CD8-positive, alpha-beta memory T cell (primary cell): ENCODE measurements around the gene OR10G3. TPM values are rescaled to one million over a fixed set of nuclear protein-coding genes. Genes with fewer than 3 reads are reported as not detected.
A peak's percentile ranks its signal among the peaks of the same experiment; 100 is the strongest.
"Not testable (repeated sequence)": the region's sequence is repeated elsewhere in the genome, so short reads cannot be mapped to it uniquely, and the experiment has no call there.

ENCODE experiments used
- CTCF ChIA-PET: fragments of 350-600 bp; sonication (Branson Sonifier 250); formaldehyde crosslinking; loops from one replicate; lab custom pipeline; 2021; ENCODE audit warnings: antibody characterized with exemption; lab: Charles Lee
- POLR2A ChIA-PET: fragments of 350-600 bp; sonication (Branson Sonifier 250); formaldehyde crosslinking; loops from one replicate; lab custom pipeline; 2021; ENCODE audit warnings: antibody characterized with exemption; lab: Charles Lee
- DNase-seq, 5 donors: peaks; one replicate each; pipeline versions ENCODE4 v3.0.0 to v3.0.0-alpha.2; 2020 to 2022; ENCODE audit warnings: mixed read lengths in 1 of 5
- H3K27ac ChIP-seq: one replicate; pipeline ENCODE4 v1.7.0; 2013; ENCODE audit warnings: low read depth, mild to moderate bottlenecking, low read length, moderate library complexity
- H3K27me3 ChIP-seq: 2 replicates; pipeline ENCODE4 v1.7.0; 2013; ENCODE audit warnings: low read length, mild to moderate bottlenecking; ENCODE audit not compliant: insufficient read depth, poor library complexity, severe bottlenecking
- H3K36me3 ChIP-seq: 2 replicates; pipeline ENCODE4 v1.7.0; 2013; ENCODE audit warnings: mild to moderate bottlenecking, low read length, moderate library complexity; ENCODE audit not compliant: insufficient read depth
- H3K4me1 ChIP-seq: 2 replicates; pipeline ENCODE4 v1.7.0; 2013; ENCODE audit warnings: mild to moderate bottlenecking, low read length, moderate library complexity; ENCODE audit not compliant: insufficient read depth
- H3K4me3 ChIP-seq: 2 replicates; pipeline ENCODE4 v1.7.0; 2013; ENCODE audit warnings: mild to moderate bottlenecking, low read length
- H3K9me3 ChIP-seq: 2 replicates; pipeline ENCODE4 v1.7.0; 2013; ENCODE audit warnings: mild to moderate bottlenecking, low read length
- H3K27ac Mint-ChIP-seq, 8 donors: one replicate each; pipeline ENCODE4 v1.8.0; 2020 to 2021; ENCODE audit warnings: mixed read lengths in 8 of 8, mild to moderate bottlenecking in 6 of 8, inconsistent platforms in 3 of 8, moderate library complexity in 3 of 8
- H3K27me3 Mint-ChIP-seq, 2 donors: one replicate each; pipeline ENCODE4 v1.8.0; 2020 to 2021; ENCODE audit warnings: mixed read lengths in 2 of 2, mild to moderate bottlenecking in 1 of 2, moderate library complexity in 1 of 2
- H3K36me3 Mint-ChIP-seq, 3 donors: one replicate each; pipeline ENCODE4 v1.8.0; 2020 to 2021; ENCODE audit warnings: mixed read lengths in 3 of 3, inconsistent platforms in 1 of 3, mild to moderate bottlenecking in 1 of 3
- H3K4me1 Mint-ChIP-seq, 3 donors: one replicate each; pipeline ENCODE4 v1.8.0; 2020 to 2021; ENCODE audit warnings: mixed read lengths in 3 of 3, inconsistent platforms in 1 of 3, mild to moderate bottlenecking in 1 of 3
- H3K4me3 Mint-ChIP-seq, 7 donors: one replicate each; pipeline ENCODE4 v1.8.0; 2020 to 2021; ENCODE audit warnings: mixed read lengths in 7 of 7, mild to moderate bottlenecking in 6 of 7, moderate library complexity in 4 of 7, inconsistent platforms in 2 of 7
- H3K9me3 Mint-ChIP-seq, 5 donors: one replicate each; pipeline ENCODE4 v1.8.0; 2020 to 2022; ENCODE audit warnings: mixed read lengths in 5 of 5, mild to moderate bottlenecking in 3 of 5, moderate library complexity in 2 of 5, inconsistent platforms in 1 of 5
- polyA plus RNA-seq: library from polyadenylated mRNA; unstranded; fragments of 300-500 nt; fragmentation: Illumina TruSeq; gene quantifications from one replicate; pipeline ENCODE4 v1.2.3, GENCODE V29; 2021
- total RNA-seq, 2 experiments: library from RNA; stranded (reverse); gene quantifications; one replicate each; pipeline ENCODE4 v1.2.3, GENCODE V29; 2021

The OR10G3 gene
- total and polyA plus RNA-seq, 3 experiments from 2014 or later: not detected

GRCh38 chr14:21572604-21573003 is 7.3 kb downstream of the OR10G3 start:
- no peaks in the 10 kb centered on the region for H3K36me3 ChIP-seq
- Mint-ChIP-seq H3K27ac (no peak overlapping the region), H3K4me3 (no peak overlapping the region), H3K27me3 (peaks cover 20 to 46% of the 10 kb centered on the region in 2 donors), H3K9me3 (peaks cover 0 to 5% (median 0%) of the 10 kb centered on the region in 5 donors), H3K4me1 (no peaks in the 10 kb centered on the region), H3K36me3 (peaks cover 0 to 4% (median 0%) of the 10 kb centered on the region in 3 donors)
- H3K27ac ChIP-seq: no peak overlapping the region
- no peak for DNase-seq
- no peaks in the 10 kb centered on the region for H3K27me3 ChIP-seq
- POLR2A ChIA-PET: no interaction called here
- CTCF ChIA-PET: no interaction called here
- no peaks in the 10 kb centered on the region for H3K4me1 ChIP-seq
- H3K9me3 ChIP-seq: no peaks in the 10 kb centered on the region
- no peak overlapping the region for H3K4me3 ChIP-seq

GRCh38 chr14:21558703-21559170 is 21.1 kb downstream of the OR10G3 start:
- no peak overlapping the region for H3K27ac ChIP-seq
- H3K27ac Mint-ChIP-seq: peak overlapping the region in 1 of 8 donors; percentile 21
- no peaks in the 10 kb centered on the region for H3K27me3 ChIP-seq
- H3K27me3 Mint-ChIP-seq: no peaks in the 10 kb centered on the region
- ChIA-PET POLR2A (no interaction called here), CTCF (interaction anchor here (1.2 to 2.3 kb wide), 2 partner anchors 17 to 61 kb away, joined by 3 to 19 read pairs; no protein-coding TSS in a partner anchor)
- H3K4me1 ChIP-seq: peaks cover 4% of the 10 kb centered on the region
- no peaks in the 10 kb centered on the region for H3K9me3 Mint-ChIP-seq
- no peaks in the 10 kb centered on the region for H3K9me3 ChIP-seq
- no peaks in the 10 kb centered on the region for H3K36me3 Mint-ChIP-seq
- H3K36me3 ChIP-seq: no peaks in the 10 kb centered on the region
- peaks cover 4 to 9% (median 7%) of the 10 kb centered on the region in 3 donors for H3K4me1 Mint-ChIP-seq
- no peak overlapping the region for H3K4me3 ChIP-seq
- DNase-seq: no peak
- H3K4me3 Mint-ChIP-seq: no peak overlapping the region

- Mint-ChIP-seq H3K36me3 (no peaks in the 10 kb centered on the region), H3K4me1 (peaks cover 4 to 9% (median 7%) of the 10 kb centered on the region in 3 donors), H3K9me3 (no peaks in the 10 kb centered on the region), H3K27me3 (peaks cover 0 to 1% of the 10 kb centered on the region in 2 donors), H3K4me3 (peak overlapping the region in 6 of 7 donors; percentile 7 to 87 (median 54)), H3K27ac (peak overlapping the region in 5 of 8 donors; percentile 2 to 82 (median 31))
- Histone ChIP-seq H3K27ac (no peak overlapping the region), H3K36me3 (no peaks in the 10 kb centered on the region), H3K9me3 (no peaks in the 10 kb centered on the region), H3K27me3 (no peaks in the 10 kb centered on the region), H3K4me3 (peak overlapping the region; percentile 28), H3K4me1 (peaks cover 4% of the 10 kb centered on the region)
- peak; percentile 54 to 81 (median 68) for DNase-seq
- ChIA-PET POLR2A (no interaction called here), CTCF (interaction anchor here (0.7 to 4.2 kb wide), 10 partner anchors 9 to 97 kb away, joined by 3 to 25 read pairs (median 3); no protein-coding TSS in a partner anchor)
Measured at GRCh38 chr14:21557084-21557901, 22.6 kb downstream of the OR10G3 start.

GRCh38 chr14:21556378-21557083 is 23.3 kb downstream of the OR10G3 start:
- H3K27me3 ChIP-seq: no peaks in the 10 kb centered on the region
- no peaks in the 10 kb centered on the region for H3K36me3 Mint-ChIP-seq
- no peaks in the 10 kb centered on the region for H3K9me3 ChIP-seq
- no peaks in the 10 kb centered on the region for H3K36me3 ChIP-seq
- POLR2A ChIA-PET: no interaction called here
- no peak overlapping the region for H3K27ac ChIP-seq
- no peak for DNase-seq
- H3K9me3 Mint-ChIP-seq: no peaks in the 10 kb centered on the region
- H3K4me3 ChIP-seq: no peak overlapping the region
- H3K4me1 Mint-ChIP-seq: peaks cover 4 to 9% (median 7%) of the 10 kb centered on the region in 3 donors
- CTCF ChIA-PET: interaction anchor here (0.7 to 4.2 kb wide), 13 partner anchors 8 to 102 kb away, joined by 3 to 25 read pairs (median 3); no protein-coding TSS in a partner anchor
- H3K27ac Mint-ChIP-seq: no peak overlapping the region
- H3K27me3 Mint-ChIP-seq: peaks cover 0 to 1% of the 10 kb centered on the region in 2 donors
- no peak overlapping the region for H3K4me3 Mint-ChIP-seq
- H3K4me1 ChIP-seq: peaks cover 4% of the 10 kb centered on the region

- no peak overlapping the region for H3K27ac Mint-ChIP-seq
- no peaks in the 10 kb centered on the region for H3K36me3 Mint-ChIP-seq
- Histone ChIP-seq H3K4me3 (no peak overlapping the region), H3K4me1 (peaks cover 4% of the 10 kb centered on the region), H3K27ac (no peak overlapping the region), H3K36me3 (no peaks in the 10 kb centered on the region), H3K27me3 (no peaks in the 10 kb centered on the region), H3K9me3 (no peaks in the 10 kb centered on the region)
- H3K4me1 Mint-ChIP-seq: peaks cover 4 to 9% (median 7%) of the 10 kb centered on the region in 3 donors
- peaks cover 0 to 1% of the 10 kb centered on the region in 2 donors for H3K27me3 Mint-ChIP-seq
- DNase-seq: no peak
- ChIA-PET CTCF (no interaction called here), POLR2A (no interaction called here)
- H3K9me3 Mint-ChIP-seq: no peaks in the 10 kb centered on the region
- no peak overlapping the region for H3K4me3 Mint-ChIP-seq
Measured at GRCh38 chr14:21553266-21553665, 26.6 kb downstream of the OR10G3 start.

- H3K4me1 ChIP-seq, H3K9me3 Mint-ChIP-seq, POLR2A ChIA-PET, CTCF ChIA-PET, H3K27ac Mint-ChIP-seq, H3K27ac ChIP-seq, H3K36me3 ChIP-seq, H3K27me3 ChIP-seq, H3K4me3 Mint-ChIP-seq, H3K9me3 ChIP-seq, H3K36me3 Mint-ChIP-seq, DNase-seq, H3K4me1 Mint-ChIP-seq, H3K4me3 ChIP-seq: not testable (repeated sequence)
- H3K27me3 Mint-ChIP-seq: peaks cover 2 to 16% of the 10 kb centered on the region in 2 donors
Measured at GRCh38 chr14:21544588-21544987, 35.3 kb downstream of the OR10G3 start.

- Histone ChIP-seq H3K36me3 (no peaks in the 10 kb centered on the region), H3K9me3 (no peaks in the 10 kb centered on the region), H3K4me1 (no peaks in the 10 kb centered on the region), H3K27ac (no peak overlapping the region), H3K27me3 (no peaks in the 10 kb centered on the region), H3K4me3 (no peak overlapping the region)
- CTCF ChIA-PET: no interaction called here
- Mint-ChIP-seq H3K9me3 (no peaks in the 10 kb centered on the region), H3K27me3 (peaks cover 2 to 22% of the 10 kb centered on the region in 2 donors), H3K4me1 (no peaks in the 10 kb centered on the region), H3K4me3 (no peak overlapping the region), H3K27ac (no peak overlapping the region), H3K36me3 (peaks cover 0 to 4% (median 0%) of the 10 kb centered on the region in 3 donors)
- POLR2A ChIA-PET: no interaction called here
- DNase-seq: no peak
Measured at GRCh38 chr14:21543963-21544362, 35.9 kb downstream of the OR10G3 start.

- no peaks in the 10 kb centered on the region for H3K9me3 Mint-ChIP-seq
- Histone ChIP-seq H3K4me1 (no peaks in the 10 kb centered on the region), H3K27ac (no peak overlapping the region), H3K36me3 (no peaks in the 10 kb centered on the region), H3K27me3 (peaks cover 2% of the 10 kb centered on the region), H3K9me3 (no peaks in the 10 kb centered on the region), H3K4me3 (no peak overlapping the region)
- POLR2A ChIA-PET: no interaction called here
- H3K27me3 Mint-ChIP-seq: peaks cover 2 to 26% of the 10 kb centered on the region in 2 donors
- CTCF ChIA-PET: no interaction called here
- H3K4me1 Mint-ChIP-seq: no peaks in the 10 kb centered on the region
- H3K36me3 Mint-ChIP-seq: peaks cover 0 to 4% (median 0%) of the 10 kb centered on the region in 3 donors
- no peak overlapping the region for H3K4me3 Mint-ChIP-seq
- H3K27ac Mint-ChIP-seq: no peak overlapping the region
- no peak for DNase-seq
Measured at GRCh38 chr14:21543521-21543960, 36.3 kb downstream of the OR10G3 start.
